NB4 (cell line): ENCODE results near the gene SUN5.

Experiments used
- MYC ChIP-seq: IDR thresholded peaks from 2 replicates; pipeline ENCODE4 v1.6.1; 2011; ENCODE audit warnings: low read depth, low read length
- POLR2A ChIP-seq: IDR thresholded peaks from 2 replicates; pipeline ENCODE4 v1.6.1; 2011; ENCODE audit warnings: mild to moderate bottlenecking; ENCODE audit not compliant: insufficient read length; ENCODE audit errors: extremely low read depth
- TF ChIP-seq, protein P1 (sequence below): IDR thresholded peaks from one replicate; pipeline ENCODE4 v1.5.1; 2012; ENCODE audit warnings: low read depth, low read length
- TF ChIP-seq, protein P2 (sequence below): IDR thresholded peaks from 2 replicates; pipeline ENCODE4 v1.6.1; 2011; ENCODE audit warnings: low read depth, low read length

- TF ChIP-seq, protein P1, sequence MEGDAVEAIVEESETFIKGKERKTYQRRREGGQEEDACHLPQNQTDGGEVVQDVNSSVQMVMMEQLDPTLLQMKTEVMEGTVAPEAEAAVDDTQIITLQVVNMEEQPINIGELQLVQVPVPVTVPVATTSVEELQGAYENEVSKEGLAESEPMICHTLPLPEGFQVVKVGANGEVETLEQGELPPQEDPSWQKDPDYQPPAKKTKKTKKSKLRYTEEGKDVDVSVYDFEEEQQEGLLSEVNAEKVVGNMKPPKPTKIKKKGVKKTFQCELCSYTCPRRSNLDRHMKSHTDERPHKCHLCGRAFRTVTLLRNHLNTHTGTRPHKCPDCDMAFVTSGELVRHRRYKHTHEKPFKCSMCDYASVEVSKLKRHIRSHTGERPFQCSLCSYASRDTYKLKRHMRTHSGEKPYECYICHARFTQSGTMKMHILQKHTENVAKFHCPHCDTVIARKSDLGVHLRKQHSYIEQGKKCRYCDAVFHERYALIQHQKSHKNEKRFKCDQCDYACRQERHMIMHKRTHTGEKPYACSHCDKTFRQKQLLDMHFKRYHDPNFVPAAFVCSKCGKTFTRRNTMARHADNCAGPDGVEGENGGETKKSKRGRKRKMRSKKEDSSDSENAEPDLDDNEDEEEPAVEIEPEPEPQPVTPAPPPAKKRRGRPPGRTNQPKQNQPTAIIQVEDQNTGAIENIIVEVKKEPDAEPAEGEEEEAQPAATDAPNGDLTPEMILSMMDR = no peak
- TF ChIP-seq POLR2A (no peak), MYC (no peak)
- TF ChIP-seq, protein P2, sequence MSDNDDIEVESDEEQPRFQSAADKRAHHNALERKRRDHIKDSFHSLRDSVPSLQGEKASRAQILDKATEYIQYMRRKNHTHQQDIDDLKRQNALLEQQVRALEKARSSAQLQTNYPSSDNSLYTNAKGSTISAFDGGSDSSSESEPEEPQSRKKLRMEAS = no peak
Observed at GRCh38 chr20:33038243-33038642, 34.0 kb upstream of the SUN5 start.
